Epithelial cell of proximal tubule (primary cell): Measurements from ENCODE around the gene LCMT2. TPM values are rescaled to one million over a fixed set of nuclear protein-coding genes. Genes with fewer than 3 reads are reported as not detected.

Source experiments
- DNase-seq: peaks from one replicate; pipeline ENCODE4 v3.0.0-alpha.2; 2011; ENCODE audit warnings: low read depth
- H3K4me3 ChIP-seq: 2 replicates; pipeline ENCODE4 v1.5.1; 2011; ENCODE audit warnings: low read depth, mild to moderate bottlenecking, low read length
- total RNA-seq: library from RNA; depleted of rRNA; stranded (reverse); fragments of >200 nt; gene quantifications from 2 replicates; pipeline ENCODE4 v1.2.3, GENCODE V29; 2015
- TF ChIP-seq, protein P1 (sequence below): conservative IDR thresholded peaks from 2 replicates; pipeline ENCODE4 v1.5.1; 2012; ENCODE audit warnings: low read depth, mild to moderate bottlenecking, low read length

Gene LCMT2
- total RNA-seq, 1 donor from 2014 or later = 3.1 TPM

- no peak for DNase-seq
- peak overlapping the region; percentile 78 for H3K4me3 ChIP-seq
- TF ChIP-seq, protein P1, sequence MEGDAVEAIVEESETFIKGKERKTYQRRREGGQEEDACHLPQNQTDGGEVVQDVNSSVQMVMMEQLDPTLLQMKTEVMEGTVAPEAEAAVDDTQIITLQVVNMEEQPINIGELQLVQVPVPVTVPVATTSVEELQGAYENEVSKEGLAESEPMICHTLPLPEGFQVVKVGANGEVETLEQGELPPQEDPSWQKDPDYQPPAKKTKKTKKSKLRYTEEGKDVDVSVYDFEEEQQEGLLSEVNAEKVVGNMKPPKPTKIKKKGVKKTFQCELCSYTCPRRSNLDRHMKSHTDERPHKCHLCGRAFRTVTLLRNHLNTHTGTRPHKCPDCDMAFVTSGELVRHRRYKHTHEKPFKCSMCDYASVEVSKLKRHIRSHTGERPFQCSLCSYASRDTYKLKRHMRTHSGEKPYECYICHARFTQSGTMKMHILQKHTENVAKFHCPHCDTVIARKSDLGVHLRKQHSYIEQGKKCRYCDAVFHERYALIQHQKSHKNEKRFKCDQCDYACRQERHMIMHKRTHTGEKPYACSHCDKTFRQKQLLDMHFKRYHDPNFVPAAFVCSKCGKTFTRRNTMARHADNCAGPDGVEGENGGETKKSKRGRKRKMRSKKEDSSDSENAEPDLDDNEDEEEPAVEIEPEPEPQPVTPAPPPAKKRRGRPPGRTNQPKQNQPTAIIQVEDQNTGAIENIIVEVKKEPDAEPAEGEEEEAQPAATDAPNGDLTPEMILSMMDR = no peak
Measured at GRCh38 chr15:43329217-43329959, 985 bp downstream of the LCMT2 start.

- no peak for DNase-seq
- TF ChIP-seq, protein P1 = no peak
Measured at GRCh38 chr15:43325039-43325684, 5.2 kb downstream of the LCMT2 start.

GRCh38 chr15:43318990-43319771, 11.2 kb downstream of the LCMT2 start:
- no peak overlapping the region for H3K4me3 ChIP-seq
- TF ChIP-seq, protein P1 = no peak
- DNase-seq = no peak

More at GRCh38 chr15:43325039-43325684, 5.2 kb downstream of the LCMT2 start:
- H3K4me3 ChIP-seq = no peak overlapping the region

DNA sequence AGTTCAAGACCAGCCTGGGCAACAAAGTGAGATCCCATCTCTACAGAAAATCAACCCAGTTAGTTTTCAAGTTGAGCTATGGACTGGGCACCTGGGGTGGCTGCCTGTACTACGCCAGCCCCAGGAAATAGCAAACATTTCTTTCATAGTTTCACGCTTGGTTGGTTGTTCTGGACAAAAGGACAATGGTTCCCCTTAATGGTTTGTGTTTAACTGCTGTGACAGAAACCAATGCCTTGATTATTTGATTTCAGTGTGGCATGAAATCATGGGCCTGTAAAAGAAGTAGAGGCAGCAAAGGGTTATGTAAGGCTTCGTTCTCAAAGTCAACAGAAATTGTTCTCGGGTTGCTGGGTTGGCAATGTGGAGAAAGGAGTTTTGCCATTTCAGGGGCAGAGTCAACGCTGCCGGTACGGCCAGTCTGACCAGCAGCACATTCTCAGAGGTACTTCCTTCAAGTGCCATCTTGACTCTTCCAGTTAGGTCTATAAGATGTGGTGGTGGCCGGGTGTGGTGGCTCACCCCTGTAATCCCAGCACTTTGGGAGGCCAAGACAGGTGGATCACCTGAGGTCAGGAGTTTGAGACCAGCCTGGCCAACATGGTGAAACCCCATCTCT, 12.7 kb downstream of the LCMT2 start:
- peak; percentile 74 for DNase-seq
- H3K4me3 ChIP-seq = no peak overlapping the region
- TF ChIP-seq, protein P1 = no peak

- DNase-seq = no peak
- no peak overlapping the region for H3K4me3 ChIP-seq
- TF ChIP-seq, protein P1 = no peak
Measured at GRCh38 chr15:43316971-43317346, 13.4 kb downstream of the LCMT2 start.

- H3K4me3 ChIP-seq = no peak overlapping the region
- TF ChIP-seq, protein P1 = no peak
- DNase-seq = no peak
Measured at GRCh38 chr15:43316016-43316970, 14.1 kb downstream of the LCMT2 start.
